ENCODE results near the gene TLL1. TPM values are rescaled to one million over a fixed set of nuclear protein-coding genes. Genes with fewer than 3 reads are reported as not detected.

Gene TLL1
- total and polyA plus RNA-seq, 2 experiments from 2014 or later: 0.18 to 2.4 TPM

GRCh38 chr4:165972747-165973146, 99.7 kb downstream of the TLL1 start:
- no peaks in the 10 kb centered on the region for H3K27me3 Mint-ChIP-seq (ENCODE audit: insufficient read depth, low read depth, poor library complexity)
- Histone ChIP-seq H3F3A (replicated peaks; ENCODE audit: low read depth) (no peaks in the 10 kb centered on the region), H3K4me2 (no peak overlapping the region), H3K27ac (ENCODE audit: low read depth) (no peak overlapping the region), H3K4me3 (no peak overlapping the region), H2AFZ (no peak overlapping the region), H3K4me1 (ENCODE audit: insufficient read depth) (no peaks in the 10 kb centered on the region), H3K27me3 (ENCODE audit: insufficient read depth) (no peaks in the 10 kb centered on the region), H4K20me1 (replicated peaks; ENCODE audit: insufficient read depth) (no peaks in the 10 kb centered on the region), H3K79me2 (replicated peaks; ENCODE audit: insufficient read depth) (no peaks in the 10 kb centered on the region), H3K9me2 (ENCODE audit: insufficient read depth) (0 out of 2 replicates have a peak, but pooled peaks cover 5% of the 10 kb centered on the region), H3K36me3 (ENCODE audit: insufficient read depth) (no peaks in the 10 kb centered on the region)
- no peak for ATAC-seq
- H3K36me3 Mint-ChIP-seq (ENCODE audit: low read depth): no peaks in the 10 kb centered on the region
- TF ChIP-seq JUNB (IDR thresholded peaks at IDR 0.05; ENCODE audit: unreplicated experiment) (no peak), ZNF114 (CRISPR knock-in tag; IDR thresholded peaks at IDR 0.05) (no peak), CREB1 (CRISPR knock-in tag; IDR thresholded peaks at IDR 0.05; ENCODE audit: low read depth) (no peak)
- TF ChIP-seq, protein P1, sequence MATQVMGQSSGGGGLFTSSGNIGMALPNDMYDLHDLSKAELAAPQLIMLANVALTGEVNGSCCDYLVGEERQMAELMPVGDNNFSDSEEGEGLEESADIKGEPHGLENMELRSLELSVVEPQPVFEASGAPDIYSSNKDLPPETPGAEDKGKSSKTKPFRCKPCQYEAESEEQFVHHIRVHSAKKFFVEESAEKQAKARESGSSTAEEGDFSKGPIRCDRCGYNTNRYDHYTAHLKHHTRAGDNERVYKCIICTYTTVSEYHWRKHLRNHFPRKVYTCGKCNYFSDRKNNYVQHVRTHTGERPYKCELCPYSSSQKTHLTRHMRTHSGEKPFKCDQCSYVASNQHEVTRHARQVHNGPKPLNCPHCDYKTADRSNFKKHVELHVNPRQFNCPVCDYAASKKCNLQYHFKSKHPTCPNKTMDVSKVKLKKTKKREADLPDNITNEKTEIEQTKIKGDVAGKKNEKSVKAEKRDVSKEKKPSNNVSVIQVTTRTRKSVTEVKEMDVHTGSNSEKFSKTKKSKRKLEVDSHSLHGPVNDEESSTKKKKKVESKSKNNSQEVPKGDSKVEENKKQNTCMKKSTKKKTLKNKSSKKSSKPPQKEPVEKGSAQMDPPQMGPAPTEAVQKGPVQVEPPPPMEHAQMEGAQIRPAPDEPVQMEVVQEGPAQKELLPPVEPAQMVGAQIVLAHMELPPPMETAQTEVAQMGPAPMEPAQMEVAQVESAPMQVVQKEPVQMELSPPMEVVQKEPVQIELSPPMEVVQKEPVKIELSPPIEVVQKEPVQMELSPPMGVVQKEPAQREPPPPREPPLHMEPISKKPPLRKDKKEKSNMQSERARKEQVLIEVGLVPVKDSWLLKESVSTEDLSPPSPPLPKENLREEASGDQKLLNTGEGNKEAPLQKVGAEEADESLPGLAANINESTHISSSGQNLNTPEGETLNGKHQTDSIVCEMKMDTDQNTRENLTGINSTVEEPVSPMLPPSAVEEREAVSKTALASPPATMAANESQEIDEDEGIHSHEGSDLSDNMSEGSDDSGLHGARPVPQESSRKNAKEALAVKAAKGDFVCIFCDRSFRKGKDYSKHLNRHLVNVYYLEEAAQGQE (IDR thresholded peaks at IDR 0.05; ENCODE audit: unreplicated experiment): no peak
- TF ChIP-seq, protein P2, sequence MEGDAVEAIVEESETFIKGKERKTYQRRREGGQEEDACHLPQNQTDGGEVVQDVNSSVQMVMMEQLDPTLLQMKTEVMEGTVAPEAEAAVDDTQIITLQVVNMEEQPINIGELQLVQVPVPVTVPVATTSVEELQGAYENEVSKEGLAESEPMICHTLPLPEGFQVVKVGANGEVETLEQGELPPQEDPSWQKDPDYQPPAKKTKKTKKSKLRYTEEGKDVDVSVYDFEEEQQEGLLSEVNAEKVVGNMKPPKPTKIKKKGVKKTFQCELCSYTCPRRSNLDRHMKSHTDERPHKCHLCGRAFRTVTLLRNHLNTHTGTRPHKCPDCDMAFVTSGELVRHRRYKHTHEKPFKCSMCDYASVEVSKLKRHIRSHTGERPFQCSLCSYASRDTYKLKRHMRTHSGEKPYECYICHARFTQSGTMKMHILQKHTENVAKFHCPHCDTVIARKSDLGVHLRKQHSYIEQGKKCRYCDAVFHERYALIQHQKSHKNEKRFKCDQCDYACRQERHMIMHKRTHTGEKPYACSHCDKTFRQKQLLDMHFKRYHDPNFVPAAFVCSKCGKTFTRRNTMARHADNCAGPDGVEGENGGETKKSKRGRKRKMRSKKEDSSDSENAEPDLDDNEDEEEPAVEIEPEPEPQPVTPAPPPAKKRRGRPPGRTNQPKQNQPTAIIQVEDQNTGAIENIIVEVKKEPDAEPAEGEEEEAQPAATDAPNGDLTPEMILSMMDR (conservative IDR thresholded peaks at IDR 0.05; ENCODE audit: low read depth in 2 of 2): no peak
- H3K4me1 Mint-ChIP-seq: no peaks in the 10 kb centered on the region
- no peak for DNase-seq (ENCODE audit: low spot score)
- H3K4me3 Mint-ChIP-seq: no peak overlapping the region
- H3K27ac Mint-ChIP-seq: no peak overlapping the region
- H3K9me3 Mint-ChIP-seq: peaks cover 2% of the 10 kb centered on the region; the same call in 2 of the 3 replicates

- H3K4me3 Mint-ChIP-seq: no peak overlapping the region
- Histone ChIP-seq H3K27me3 (ENCODE audit: insufficient read depth) (no peaks in the 10 kb centered on the region), H3K9me2 (ENCODE audit: insufficient read depth) (no peaks in the 10 kb centered on the region), H3K36me3 (ENCODE audit: insufficient read depth) (no peaks in the 10 kb centered on the region), H4K20me1 (replicated peaks; ENCODE audit: insufficient read depth) (no peaks in the 10 kb centered on the region), H3K27ac (ENCODE audit: low read depth) (no peak overlapping the region), H3F3A (replicated peaks; ENCODE audit: low read depth) (no peaks in the 10 kb centered on the region), H3K4me1 (ENCODE audit: insufficient read depth) (peaks cover 9% of the 10 kb centered on the region; the same call in 1 of the 2 replicates), H3K4me2 (no peak overlapping the region), H3K4me3 (no peak overlapping the region), H3K79me2 (replicated peaks; ENCODE audit: insufficient read depth) (no peaks in the 10 kb centered on the region), H2AFZ (no peak overlapping the region)
- ATAC-seq (no peak), DNase-seq (ENCODE audit: low spot score) (no peak)
- no peak for TF ChIP-seq STAT1 (IDR thresholded peaks at IDR 0.05; ENCODE audit: unreplicated experiment)
- TF ChIP-seq NANOG (IDR thresholded peaks at IDR 0.05; ENCODE audit: borderline replicate concordance): no peak
- TF ChIP-seq ZNF114 (CRISPR knock-in tag; IDR thresholded peaks at IDR 0.05): no peak
- no peak for TF ChIP-seq JUNB (IDR thresholded peaks at IDR 0.05; ENCODE audit: unreplicated experiment)
- TF ChIP-seq, protein P3, sequence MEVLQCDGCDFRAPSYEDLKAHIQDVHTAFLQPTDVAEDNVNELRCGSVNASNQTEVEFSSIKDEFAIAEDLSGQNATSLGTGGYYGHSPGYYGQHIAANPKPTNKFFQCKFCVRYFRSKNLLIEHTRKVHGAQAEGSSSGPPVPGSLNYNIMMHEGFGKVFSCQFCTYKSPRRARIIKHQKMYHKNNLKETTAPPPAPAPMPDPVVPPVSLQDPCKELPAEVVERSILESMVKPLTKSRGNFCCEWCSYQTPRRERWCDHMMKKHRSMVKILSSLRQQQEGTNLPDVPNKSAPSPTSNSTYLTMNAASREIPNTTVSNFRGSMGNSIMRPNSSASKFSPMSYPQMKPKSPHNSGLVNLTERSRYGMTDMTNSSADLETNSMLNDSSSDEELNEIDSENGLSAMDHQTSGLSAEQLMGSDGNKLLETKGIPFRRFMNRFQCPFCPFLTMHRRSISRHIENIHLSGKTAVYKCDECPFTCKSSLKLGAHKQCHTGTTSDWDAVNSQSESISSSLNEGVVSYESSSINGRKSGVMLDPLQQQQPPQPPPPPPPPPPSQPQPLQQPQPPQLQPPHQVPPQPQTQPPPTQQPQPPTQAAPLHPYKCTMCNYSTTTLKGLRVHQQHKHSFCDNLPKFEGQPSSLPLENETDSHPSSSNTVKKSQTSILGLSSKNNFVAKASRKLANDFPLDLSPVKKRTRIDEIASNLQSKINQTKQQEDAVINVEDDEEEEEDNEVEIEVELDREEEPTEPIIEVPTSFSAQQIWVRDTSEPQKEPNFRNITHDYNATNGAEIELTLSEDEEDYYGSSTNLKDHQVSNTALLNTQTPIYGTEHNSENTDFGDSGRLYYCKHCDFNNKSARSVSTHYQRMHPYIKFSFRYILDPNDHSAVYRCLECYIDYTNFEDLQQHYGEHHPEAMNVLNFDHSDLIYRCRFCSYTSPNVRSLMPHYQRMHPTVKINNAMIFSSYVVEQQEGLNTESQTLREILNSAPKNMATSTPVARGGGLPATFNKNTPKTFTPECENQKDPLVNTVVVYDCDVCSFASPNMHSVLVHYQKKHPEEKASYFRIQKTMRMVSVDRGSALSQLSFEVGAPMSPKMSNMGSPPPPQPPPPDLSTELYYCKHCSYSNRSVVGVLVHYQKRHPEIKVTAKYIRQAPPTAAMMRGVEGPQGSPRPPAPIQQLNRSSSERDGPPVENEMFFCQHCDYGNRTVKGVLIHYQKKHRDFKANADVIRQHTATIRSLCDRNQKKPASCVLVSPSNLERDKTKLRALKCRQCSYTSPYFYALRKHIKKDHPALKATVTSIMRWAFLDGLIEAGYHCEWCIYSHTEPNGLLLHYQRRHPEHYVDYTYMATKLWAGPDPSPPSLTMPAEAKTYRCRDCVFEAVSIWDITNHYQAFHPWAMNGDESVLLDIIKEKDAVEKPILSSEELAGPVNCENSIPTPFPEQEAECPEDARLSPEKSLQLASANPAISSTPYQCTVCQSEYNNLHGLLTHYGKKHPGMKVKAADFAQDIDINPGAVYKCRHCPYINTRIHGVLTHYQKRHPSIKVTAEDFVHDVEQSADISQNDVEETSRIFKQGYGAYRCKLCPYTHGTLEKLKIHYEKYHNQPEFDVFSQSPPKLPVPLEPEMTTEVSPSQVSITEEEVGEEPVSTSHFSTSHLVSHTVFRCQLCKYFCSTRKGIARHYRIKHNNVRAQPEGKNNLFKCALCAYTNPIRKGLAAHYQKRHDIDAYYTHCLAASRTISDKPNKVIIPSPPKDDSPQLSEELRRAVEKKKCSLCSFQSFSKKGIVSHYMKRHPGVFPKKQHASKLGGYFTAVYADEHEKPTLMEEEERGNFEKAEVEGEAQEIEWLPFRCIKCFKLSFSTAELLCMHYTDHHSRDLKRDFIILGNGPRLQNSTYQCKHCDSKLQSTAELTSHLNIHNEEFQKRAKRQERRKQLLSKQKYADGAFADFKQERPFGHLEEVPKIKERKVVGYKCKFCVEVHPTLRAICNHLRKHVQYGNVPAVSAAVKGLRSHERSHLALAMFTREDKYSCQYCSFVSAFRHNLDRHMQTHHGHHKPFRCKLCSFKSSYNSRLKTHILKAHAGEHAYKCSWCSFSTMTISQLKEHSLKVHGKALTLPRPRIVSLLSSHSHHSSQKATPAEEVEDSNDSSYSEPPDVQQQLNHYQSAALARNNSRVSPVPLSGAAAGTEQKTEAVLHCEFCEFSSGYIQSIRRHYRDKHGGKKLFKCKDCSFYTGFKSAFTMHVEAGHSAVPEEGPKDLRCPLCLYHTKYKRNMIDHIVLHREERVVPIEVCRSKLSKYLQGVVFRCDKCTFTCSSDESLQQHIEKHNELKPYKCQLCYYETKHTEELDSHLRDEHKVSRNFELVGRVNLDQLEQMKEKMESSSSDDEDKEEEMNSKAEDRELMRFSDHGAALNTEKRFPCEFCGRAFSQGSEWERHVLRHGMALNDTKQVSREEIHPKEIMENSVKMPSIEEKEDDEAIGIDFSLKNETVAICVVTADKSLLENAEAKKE (CRISPR knock-in tag; IDR thresholded peaks at IDR 0.05): no peak
- no peak for TF ChIP-seq ZNF331 (CRISPR knock-in tag; IDR thresholded peaks at IDR 0.05; ENCODE audit: low read depth)
- peaks cover 15% of the 10 kb centered on the region for H3K4me1 Mint-ChIP-seq
- no peak overlapping the region for H3K27ac Mint-ChIP-seq
- no peaks in the 10 kb centered on the region for H3K9me3 Mint-ChIP-seq
- no peaks in the 10 kb centered on the region for H3K36me3 Mint-ChIP-seq (ENCODE audit: low read depth)
- H3K27me3 Mint-ChIP-seq (ENCODE audit: insufficient read depth, low read depth, poor library complexity): no peaks in the 10 kb centered on the region
These were observed 109.9 kb downstream of the TLL1 start for GRCh38 chr4:165982934-165983333.

Measured in GM23338 (cell line).